ENCODE results near the gene XIRP1.

- TF ChIP-seq CTCF (IDR thresholded peaks at IDR 0.05; ENCODE audit: low read length): no peak
- no peak for TF ChIP-seq EZH2 (optimal IDR thresholded peaks at IDR 0.05; ENCODE audit: low read depth, low read length)
- TF ChIP-seq EZH2phosphoT487 (IDR thresholded peaks at IDR 0.05; ENCODE audit: low read length): no peak
Measured at GRCh38 chr3:39211332-39212130, 19.1 kb upstream of the XIRP1 start.

Data from MM.1S (cell line).